Left forelimb (tissue), 1 donor: Measurements from ENCODE around the gene CPN2.

Experiments used
- DNase-seq: peaks from one replicate; pipeline ENCODE4 v3.0.0-alpha.2; 2018; ENCODE audit warnings: low spot score

Gene CPN2

DNA sequence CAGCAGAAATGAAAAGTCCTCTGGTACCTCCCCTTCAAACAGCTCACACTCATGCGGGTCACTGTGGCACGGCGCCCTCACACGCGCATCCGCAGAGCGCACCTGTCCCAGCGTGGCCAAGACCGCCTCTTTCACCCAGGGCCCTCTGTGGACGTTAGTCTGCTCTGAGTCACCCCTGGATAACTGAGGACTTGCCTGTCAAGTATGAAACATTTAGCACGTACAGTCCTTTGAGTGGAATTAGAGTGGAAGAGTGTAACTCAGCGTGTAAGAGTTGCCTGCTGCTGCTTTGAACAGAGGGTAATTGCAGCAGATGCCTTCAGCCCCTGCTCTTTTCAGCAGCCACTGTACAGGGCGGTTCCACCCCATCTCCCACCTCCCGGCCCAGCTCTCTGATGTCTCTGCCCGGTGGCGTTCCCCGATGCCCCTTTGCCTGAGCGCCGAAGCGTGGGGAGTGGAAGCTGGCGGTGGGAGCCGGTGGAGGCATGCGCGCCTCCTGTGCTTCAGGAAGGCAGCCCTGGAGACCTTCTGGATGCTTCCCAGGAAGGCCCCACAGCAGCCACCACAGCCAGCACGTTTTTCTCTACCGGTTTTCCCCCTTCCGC is 23.0 kb downstream of the CPN2 start:
- DNase-seq: no peak

DNA sequence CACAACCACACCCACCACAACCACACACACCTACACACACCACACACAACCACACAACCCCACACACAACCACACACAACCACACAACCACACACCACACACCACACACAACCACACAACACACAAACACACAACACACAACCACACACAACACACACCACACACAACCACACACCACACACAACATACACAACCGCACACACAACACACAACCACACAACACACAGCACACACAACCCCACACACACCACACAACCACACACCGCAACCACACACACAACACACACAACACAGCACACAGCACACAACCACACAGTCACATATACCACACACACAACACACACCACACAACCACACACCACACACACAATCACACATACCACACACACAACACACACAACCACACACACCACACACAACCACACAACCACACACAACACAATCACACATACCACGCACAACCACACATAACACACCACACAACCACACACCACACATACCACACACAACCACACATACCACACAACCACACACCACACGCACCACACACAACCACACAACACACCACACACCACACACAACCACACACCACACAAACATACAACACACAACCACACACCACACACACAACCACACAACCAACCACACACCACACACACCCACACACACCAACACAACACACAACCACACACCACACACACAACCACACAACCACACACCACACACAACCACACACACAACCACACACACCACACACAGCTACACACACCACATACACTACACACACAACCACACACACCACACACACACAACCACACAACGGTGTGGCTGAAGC is 23.7 kb downstream of the CPN2 start:
- DNase-seq: no peak

DNA sequence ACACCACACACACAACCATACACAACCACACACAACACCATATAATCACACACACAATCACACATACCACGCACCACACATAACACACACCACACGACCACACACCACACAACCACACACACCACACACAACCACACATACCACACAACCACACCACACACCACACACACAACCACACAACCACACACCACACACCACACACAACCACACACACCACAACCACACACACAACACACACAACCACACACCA is 24.2 kb downstream of the CPN2 start:
- no peak for DNase-seq

DNA sequence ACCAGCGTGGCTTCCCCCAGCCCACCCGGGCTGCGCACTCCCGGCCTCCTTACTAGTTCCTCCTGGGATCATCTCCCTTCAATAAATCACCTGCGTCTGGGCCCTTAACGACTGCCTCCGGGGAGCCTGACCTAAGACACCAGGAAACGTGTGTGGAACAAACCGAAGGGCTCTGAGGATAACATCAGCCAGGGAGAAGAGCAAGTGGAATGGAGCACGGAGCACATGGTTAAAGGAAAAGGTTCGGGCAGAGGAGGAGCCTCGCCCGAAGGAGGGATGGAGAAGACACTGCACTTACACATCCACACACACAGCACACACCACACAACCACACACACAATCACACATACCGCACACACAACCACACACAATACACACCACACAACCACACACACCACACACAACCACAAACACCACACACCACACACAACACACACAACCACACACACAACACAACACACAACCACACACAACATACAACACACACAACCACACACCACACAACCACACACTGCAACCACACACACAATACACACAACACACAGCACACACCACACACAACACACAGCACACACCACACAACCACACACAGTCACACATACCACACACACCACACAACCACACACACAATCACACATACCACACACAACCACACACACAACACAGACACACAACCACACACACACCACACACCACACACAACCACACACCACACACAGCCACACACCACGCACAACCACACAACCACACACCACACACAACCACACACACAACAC is 24.7 kb downstream of the CPN2 start:
- no peak for DNase-seq

DNA sequence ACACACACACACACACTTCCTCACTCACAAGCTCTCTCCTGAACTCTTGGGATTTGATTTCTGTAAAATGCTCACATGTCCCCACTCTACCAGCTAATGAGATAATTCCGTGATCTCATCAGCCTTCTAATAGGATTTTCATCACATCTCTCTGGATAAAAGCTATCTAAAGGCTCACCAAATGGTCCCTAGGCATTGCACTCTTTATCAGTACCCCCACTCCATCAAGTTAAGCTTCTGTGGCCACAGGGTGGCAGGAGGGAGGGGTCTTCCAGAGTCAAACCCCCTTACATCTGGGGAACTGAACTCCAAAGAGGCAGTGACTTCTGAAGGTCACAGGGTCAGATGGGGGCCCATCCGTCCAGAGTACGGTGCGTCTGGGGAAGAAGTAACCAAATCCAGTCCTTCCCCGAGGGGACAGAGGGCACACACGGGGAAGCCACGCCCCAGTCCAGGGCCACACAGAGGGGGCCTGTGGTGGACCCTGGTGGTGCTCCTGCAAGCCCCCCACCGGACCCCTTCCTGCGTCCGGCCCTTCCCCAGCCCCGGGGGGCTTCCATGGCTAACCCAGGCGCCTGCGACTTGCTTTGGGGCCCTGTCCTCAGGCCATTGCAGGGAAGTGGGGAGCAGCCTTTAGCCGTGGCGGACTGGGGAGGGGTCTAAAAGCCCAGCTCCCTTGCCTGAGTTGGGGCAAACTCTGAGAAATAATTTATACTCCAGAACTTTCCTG is 25.5 kb downstream of the CPN2 start:
- no peak for DNase-seq

DNA sequence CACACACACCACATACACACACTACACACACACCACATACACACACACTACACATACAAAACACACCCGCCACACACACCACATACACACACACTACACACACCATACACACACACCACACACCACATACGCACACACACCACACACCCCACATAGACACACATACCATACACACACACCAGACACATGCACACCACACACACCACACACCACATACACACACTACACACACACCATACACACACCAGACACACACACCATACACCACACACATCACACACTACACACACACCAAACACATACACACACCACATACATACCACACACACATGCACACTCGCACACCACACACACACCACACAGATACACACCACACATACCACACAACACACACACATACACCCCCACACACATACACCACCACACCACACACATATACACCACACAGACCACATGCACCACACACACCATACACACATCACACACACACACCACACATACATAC is 26.3 kb downstream of the CPN2 start:
- no peak for DNase-seq

DNA sequence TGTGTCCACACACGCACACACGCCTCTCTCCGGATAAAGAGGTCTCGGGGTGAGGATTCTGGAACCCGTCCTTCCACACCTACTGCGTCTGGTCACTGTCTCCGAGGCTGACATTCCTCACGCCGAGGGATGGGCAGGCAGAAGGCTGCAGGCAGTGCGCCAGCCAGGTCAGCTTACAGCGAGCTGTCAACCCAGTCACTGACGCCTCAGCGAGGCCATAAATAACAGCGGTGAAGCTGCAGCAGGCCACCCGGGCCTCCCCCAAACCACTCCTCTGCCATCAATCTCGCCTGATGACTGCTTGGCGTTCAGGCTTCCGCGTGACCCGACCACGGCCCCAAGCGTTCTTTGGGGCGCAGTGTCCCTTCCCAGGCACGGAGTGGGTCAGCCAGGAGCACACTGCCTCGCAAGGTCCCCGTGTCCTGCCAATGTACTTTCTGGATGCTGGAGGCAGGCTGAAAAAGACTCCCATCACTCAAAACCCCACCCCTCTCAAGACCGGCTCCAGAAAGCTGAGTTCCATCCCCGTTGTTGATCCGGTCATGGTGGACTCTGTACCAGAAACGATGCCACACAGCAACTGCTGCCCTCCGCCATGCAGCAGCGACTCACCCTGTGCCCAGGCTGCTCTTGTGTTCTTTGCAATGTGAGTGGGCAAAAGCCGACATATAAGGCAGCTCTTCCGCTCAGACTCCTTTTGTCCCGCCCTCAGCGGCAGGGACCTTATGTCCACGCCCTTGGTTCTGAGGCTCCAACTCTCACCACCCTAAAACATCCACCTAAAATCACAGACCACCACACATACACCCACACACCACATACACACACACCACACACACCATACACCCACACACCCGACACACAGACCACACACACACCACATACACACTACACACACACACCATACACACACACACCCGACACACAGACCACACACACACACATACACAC is 27.1 kb downstream of the CPN2 start:
- no peak for DNase-seq

DNA sequence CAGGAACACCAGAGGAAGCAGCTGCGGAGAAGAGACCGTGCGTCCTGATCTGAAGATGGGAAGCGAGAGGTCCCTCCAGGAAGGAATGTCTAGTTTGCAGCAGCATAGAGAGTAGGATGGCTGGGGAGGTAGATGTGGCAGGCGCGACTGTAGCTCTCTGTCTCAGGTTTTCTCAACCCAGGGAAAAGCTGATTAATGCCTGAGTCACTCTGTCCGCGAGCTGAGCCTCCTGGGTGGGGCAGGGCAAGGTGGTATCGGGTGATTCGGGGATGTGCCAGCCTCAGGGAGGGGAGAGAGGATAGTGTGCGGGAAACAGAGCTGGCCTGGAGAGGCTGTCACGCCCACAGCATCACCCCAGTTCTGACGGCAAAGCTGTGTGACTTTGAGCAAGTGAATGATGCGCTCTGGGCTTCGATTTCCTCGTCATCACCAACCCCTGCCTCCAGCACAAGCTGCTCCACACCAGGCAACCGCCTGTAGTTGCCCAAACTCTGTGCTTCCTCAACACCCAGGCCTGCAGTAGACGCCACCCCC is 28.4 kb downstream of the CPN2 start:
- no peak for DNase-seq

DNA sequence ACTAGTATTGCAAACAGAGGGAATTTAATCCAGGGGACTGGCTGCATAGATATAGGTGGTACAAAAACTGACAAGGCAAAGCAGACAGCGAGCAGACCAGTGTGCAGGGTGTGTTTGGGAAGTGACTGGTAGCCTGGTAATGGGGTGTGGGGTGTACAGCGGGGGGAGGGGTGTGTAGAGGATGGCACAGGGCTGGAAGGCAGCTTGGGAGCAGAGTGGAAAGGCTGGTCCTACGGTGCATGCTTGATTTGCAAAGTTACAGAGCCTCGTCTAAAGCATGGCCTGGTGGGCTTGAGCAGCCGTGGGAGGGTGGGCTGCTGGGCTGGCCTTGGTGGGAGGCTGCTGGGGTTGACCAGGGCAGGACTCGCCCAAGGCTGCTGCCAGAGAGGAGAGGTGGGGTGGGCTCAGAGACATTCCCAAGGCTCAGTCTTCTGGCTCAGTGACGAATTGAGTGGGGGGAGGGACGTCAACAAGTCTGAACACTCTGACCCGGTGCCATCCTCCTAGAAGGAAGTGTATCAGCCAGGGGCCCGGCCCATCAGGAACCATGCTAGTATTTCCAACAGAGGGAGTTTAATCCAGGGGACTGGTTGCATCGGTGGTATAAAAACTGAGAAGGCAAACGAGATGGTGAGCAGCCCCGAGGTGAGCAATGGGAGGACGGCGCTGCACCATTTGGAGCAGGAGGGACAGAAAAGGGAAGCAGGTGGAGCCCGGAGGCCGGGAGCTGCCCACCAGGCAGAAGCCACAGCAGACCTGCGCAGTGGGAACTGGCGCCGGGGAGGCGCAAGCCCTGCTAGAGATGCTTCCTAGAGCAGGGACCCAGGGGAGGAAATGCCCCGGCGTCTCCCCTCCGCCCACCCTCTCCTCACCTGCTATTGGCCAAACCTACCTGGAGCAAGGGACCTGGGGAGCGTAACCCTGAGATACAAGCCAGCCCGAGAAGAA is 29.2 kb downstream of the CPN2 start:
- no peak for DNase-seq

DNA sequence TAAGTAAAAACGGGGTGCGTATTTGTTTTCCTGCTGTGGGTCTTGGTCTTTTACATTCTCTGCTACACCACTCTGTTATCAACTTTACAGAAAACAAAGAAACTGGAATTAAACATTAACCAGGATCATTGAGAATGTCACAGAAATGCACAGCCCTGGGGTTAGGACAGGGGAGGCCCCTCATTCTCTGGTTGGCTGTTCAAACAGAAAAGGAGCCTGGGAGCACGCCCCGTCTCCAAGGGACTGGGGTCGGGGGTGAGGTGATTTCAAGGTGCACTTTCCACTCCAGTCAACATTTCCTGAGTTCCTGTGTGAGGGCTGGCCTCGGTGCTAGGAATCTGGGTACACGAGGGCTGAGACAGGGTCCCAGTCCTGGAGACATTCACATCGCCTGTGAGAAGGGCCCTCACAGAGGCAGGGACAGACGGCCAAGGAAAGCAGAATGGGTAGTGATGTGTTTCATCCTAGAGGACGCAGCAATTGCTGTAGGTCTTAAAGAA is 30.3 kb downstream of the CPN2 start:
- DNase-seq: no peak

DNA sequence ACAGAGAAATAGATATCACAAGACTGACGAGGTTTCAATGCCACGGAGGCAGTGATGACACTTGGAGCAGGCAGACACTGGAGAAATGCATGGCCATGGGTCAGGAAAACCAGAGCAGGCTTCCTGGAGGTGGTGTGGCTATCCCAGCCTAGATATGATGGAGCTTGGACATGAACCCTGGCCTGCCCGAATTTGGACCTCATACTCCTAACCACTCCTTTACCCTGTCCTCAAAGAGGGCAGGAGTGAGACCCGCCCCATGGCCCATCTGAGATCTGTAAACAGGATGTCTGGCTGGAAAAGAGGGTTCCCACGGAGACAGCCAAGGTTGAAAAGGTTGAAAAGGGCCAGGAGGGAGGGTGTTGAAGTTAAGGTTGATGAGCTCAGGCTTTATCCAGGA is 31.0 kb downstream of the CPN2 start:
- no peak for DNase-seq

DNA sequence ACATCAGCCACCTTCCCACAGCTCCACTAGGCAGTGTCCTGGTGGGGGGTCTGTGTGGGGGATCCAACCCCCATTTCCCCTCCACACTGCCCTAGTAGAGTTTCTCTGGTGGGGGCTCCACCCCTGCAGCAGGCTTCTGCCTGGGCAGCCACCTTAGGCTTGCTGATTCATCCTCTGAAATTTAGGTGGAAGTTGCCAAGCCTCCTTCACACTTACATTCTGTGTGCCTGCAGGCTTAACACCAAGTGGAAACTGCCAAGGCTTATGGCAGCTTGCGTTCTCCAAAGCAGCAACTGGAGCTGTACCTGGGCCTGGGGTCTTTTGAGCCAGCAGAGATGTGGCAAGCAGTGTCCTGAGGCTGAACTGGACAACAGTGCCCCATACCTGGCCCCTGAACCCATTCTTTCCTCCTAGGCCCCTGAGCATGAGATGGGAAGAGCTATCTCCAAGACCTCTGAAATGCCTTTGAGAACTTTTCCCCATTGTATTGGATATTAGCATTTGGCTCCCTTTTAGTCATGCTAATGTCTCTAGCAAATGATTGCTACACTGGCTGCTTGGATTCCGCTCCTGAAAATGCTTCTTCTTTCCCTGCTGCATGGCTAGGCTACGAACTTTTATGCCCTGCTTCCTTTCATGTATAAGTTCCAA is 32.5 kb downstream of the CPN2 start:
- DNase-seq: no peak

DNA sequence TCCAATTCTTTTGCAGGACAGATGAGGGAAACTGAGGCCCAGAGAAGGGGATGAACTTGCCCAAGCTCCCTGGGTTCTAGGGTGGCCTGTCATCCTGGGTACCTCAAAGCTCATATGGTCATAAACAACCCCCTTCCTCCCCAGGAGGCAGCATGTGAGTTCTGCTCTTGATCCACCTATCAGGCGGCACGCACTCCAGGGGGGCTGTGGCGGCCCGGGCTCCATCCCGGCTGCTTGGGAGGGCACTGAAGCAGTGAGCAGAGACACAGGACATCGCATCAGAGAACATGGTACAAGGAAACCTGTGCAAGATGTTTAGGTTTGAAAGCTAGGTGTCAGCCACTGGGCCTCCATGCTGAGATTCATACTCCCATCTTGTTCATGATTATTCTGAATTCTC is 34.2 kb downstream of the CPN2 start:
- no peak for DNase-seq

DNA sequence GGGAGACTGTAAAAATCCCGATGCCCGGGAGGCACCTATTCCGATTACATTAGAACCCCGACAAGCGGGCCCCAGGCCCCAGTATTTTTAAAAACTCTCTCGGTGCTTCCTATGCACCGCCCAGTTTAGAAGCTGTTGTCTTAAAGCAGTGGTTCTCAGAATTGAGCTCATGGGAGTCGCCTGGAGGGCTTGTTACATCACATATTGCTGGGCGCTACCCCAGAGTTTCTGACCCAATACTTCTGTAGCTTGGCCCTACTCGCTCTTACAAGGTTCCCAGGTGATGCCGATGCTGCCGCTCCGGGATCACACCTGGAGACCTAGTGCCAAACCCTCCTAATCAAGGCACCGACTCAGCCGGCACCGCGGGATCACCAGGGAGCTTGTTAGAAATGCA is 35.2 kb downstream of the CPN2 start:
- DNase-seq: no peak

DNA sequence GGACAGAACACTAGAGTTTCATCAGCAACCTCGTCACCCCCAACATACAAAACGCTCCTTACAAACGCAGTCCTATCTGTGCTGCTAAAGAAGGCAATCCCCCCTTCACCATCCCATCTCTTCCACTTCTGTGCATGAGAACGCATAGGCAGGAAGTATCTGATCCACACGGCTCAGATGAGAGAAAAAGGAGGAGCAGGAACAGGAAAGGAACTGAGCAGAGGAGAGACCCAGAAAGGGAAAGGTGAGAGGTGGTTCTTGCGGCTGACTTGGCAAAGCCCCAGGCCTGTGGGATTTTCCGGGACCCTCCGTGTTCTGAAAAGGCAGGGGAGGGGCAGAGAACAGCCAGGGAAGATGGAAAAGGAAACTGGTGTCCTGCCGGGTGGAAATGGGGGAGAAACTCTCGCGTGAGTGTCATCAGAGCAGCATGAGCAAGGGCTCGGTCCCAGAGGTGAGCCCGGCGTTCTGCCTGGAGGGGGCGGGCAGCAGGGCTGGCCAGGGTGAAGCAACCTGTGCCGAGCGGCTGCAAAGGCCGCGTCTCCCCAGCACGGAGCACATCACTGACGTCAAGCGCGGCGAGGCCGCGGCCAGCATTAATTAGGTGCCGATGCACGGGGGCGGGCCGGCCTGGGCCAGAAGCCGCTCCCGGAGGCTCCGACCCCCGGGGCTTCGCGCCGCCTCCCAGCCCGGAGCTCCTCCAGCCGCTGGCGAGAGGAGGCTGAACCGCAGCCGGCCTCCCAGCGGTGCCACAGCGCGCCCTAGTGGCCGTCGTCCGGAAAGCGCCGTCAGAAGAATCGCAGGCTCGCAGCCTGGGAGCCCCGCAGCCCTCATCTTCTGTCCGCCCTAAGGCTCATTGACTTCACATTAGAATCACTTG is 35.8 kb downstream of the CPN2 start:
- peak; percentile 93 for DNase-seq

DNA sequence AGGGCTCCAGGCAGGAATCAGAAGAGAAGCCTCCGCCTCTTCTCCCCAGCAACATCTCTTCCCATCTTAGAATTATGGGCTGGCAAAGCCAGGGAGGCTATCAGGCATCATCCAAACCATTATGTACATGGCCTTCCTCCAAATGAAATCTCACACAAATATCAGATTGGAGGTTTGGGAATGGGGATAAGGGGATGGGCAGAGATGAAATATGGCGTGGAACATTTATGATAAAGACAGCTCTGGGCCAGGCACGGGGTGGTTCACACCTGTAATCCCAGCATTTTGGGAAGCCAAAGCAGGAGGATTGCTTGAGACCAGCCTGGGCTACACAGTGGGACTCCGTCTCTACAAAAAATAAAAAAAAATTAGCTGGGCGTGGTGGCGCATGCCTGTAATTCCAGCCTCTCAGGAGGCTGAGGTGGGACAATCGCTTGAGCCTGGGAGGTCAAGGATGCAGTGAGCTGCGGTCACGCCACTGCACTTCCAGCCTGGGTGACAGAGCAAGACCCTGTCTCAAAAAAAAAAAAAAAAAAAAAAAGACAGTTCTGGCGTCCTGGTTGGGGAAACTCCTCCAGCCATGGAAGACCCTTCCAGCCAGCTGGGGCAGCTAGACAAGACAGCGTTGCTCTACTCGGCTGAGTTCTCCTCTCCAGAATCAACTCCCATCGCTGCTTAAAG is 36.6 kb downstream of the CPN2 start:
- no peak for DNase-seq

DNA sequence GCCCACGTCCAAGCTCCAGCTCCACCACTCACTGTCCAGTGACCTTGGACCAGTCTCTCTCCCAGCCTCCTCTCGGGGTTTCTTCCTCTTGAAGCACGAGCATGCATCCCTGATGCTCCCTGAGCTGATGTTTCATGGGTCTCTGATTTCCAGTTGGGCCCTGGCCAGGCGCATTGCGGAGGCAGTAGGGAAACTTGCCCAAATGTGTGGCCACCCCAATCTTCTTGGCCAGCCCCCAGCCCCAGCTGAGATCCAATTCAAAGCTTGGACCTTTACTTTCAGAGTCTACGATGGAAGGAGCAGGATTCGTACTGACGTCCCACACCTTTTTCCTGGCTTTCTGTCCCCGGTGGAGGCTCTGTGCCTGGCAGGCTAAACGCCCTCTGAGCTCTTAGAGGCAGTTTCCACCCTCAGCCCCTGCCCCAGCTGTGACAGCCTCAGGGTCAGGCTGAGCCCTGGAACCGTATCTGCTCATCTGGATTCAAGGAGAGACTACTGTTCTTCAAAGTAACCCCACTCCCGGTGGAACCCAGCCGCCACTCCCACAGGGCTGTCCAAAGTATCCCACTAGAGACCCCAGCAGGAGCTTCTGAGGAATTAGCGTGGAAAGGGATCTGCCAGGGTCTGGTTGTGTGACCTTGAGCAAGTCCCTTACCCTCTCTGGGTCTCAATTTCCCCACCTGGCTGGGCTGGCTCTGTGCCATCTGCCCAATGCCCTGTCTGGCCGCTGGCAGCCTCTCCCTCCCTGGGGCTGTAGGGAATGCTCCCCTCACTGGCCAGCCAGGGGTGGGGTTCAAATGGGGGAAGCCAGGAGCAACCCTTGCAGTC is 37.4 kb downstream of the CPN2 start:
- peak; percentile 82 for DNase-seq
